ENCODE data around the gene SPOCD1.

GRCh38 chr1:31765516-31765915 is 50.3 kb downstream of the SPOCD1 start:
- TF ChIP-seq, protein P1, sequence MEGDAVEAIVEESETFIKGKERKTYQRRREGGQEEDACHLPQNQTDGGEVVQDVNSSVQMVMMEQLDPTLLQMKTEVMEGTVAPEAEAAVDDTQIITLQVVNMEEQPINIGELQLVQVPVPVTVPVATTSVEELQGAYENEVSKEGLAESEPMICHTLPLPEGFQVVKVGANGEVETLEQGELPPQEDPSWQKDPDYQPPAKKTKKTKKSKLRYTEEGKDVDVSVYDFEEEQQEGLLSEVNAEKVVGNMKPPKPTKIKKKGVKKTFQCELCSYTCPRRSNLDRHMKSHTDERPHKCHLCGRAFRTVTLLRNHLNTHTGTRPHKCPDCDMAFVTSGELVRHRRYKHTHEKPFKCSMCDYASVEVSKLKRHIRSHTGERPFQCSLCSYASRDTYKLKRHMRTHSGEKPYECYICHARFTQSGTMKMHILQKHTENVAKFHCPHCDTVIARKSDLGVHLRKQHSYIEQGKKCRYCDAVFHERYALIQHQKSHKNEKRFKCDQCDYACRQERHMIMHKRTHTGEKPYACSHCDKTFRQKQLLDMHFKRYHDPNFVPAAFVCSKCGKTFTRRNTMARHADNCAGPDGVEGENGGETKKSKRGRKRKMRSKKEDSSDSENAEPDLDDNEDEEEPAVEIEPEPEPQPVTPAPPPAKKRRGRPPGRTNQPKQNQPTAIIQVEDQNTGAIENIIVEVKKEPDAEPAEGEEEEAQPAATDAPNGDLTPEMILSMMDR (IDR thresholded peaks at IDR 0.05): no peak
- TF ChIP-seq POLR2A (IDR thresholded peaks at IDR 0.05): no peak

Data from prostate gland (tissue), 2 donors.